Liver (tissue), 9 donors: Measurements from ENCODE around the gene WNT3A. TPM values are rescaled to one million over a fixed set of nuclear protein-coding genes. Genes with fewer than 3 reads are reported as not detected.
A peak's percentile ranks its signal among the peaks of the same experiment; 100 is the strongest.

Experiments
- DNase-seq: peaks from one replicate; pipeline ENCODE4 v3.0.0-alpha.2; 2017; ENCODE audit warnings: low spot score
- H3K27ac ChIP-seq, 2 donors: one replicate each; pipeline ENCODE4 v1.7.0; 2013; ENCODE audit warnings: inconsistent platforms in 2 of 2, low read length in 2 of 2, control low read depth in 1 of 2, low read depth in 1 of 2, mild to moderate bottlenecking in 1 of 2
- H3K27me3 ChIP-seq, 4 donors: one replicate each; pipeline versions ENCODE4 v1.6.1 to v1.7.0; 2013; ENCODE audit warnings: low read length in 3 of 4, inconsistent platforms in 1 of 4, mild to moderate bottlenecking in 1 of 4, moderate library complexity in 1 of 4; ENCODE audit not compliant: control insufficient read depth in 4 of 4, insufficient read depth in 4 of 4
- H3K36me3 ChIP-seq, 4 donors: one replicate each; pipeline versions ENCODE4 v1.6.1 to v1.7.0; 2013; ENCODE audit warnings: low read length in 3 of 4, mild to moderate bottlenecking in 3 of 4, low read depth in 1 of 4, moderate library complexity in 1 of 4; ENCODE audit not compliant: control insufficient read depth in 4 of 4, insufficient read depth in 3 of 4
- H3K4me1 ChIP-seq, 4 donors: one replicate each; pipeline versions ENCODE4 v1.6.1 to v1.7.0; 2013; ENCODE audit warnings: low read length in 3 of 4, mild to moderate bottlenecking in 3 of 4, moderate library complexity in 1 of 4; ENCODE audit not compliant: control insufficient read depth in 4 of 4, insufficient read depth in 4 of 4
- H3K4me3 ChIP-seq, 3 donors: one replicate each; pipeline versions ENCODE4 v1.6.1 to v1.7.0; 2013; ENCODE audit warnings: low read length in 3 of 3, control low read depth in 1 of 3, low read depth in 1 of 3, mild to moderate bottlenecking in 1 of 3
- H3K9ac ChIP-seq, 2 donors: one replicate each; pipeline ENCODE4 v1.7.0; 2013; ENCODE audit warnings: low read length in 2 of 2, mild to moderate bottlenecking in 2 of 2, moderate library complexity in 2 of 2, control low read depth in 1 of 2, low read depth in 1 of 2
- H3K9me3 ChIP-seq, 4 donors: one replicate each; pipeline versions ENCODE4 v1.6.1 to v1.7.0; 2013; ENCODE audit warnings: low read length in 3 of 4; ENCODE audit not compliant: control insufficient read depth in 4 of 4
- ATF3 ChIP-seq: IDR thresholded peaks from 2 replicates; pipeline ENCODE4 v1.6.1; 2016; ENCODE audit warnings: antibody characterized with exemption
- CTCF ChIP-seq: fragments of 150-350 bp; IDR thresholded peaks from 2 replicates; pipeline ENCODE4 v1.5.1; 2017; ENCODE audit warnings: improper control_type of control experiment, low read depth, low read length; ENCODE audit not compliant: missing input control
- EGR1 ChIP-seq, 2 donors: IDR thresholded peaks; 2 replicates each; pipeline ENCODE4 v1.6.1; 2016 to 2018; ENCODE audit warnings: antibody characterized with exemption in 2 of 2, low read depth in 2 of 2
- FOXA1 ChIP-seq: IDR thresholded peaks from 2 replicates; pipeline ENCODE4 v1.6.1; 2016; ENCODE audit warnings: antibody characterized with exemption
- FOXA2 ChIP-seq: IDR thresholded peaks from 2 replicates; pipeline ENCODE4 v1.6.1; 2016; ENCODE audit warnings: antibody characterized with exemption
- GABPA ChIP-seq, 2 donors: IDR thresholded peaks in 1 of 2; conservative IDR thresholded peaks in 1 of 2; 2 replicates each; pipeline ENCODE4 v1.6.1; 2016; ENCODE audit warnings: antibody characterized with exemption in 2 of 2, mild to moderate bottlenecking in 1 of 2, moderate library complexity in 1 of 2
- HNF4A ChIP-seq, 2 donors: conservative IDR thresholded peaks; 2 replicates each; pipeline ENCODE4 v1.6.1; 2016; ENCODE audit warnings: antibody characterized with exemption in 2 of 2, mild to moderate bottlenecking in 2 of 2
- HNF4G ChIP-seq: IDR thresholded peaks from 2 replicates; pipeline ENCODE4 v1.6.1; 2016; ENCODE audit warnings: antibody characterized with exemption
- JUND ChIP-seq, 2 donors: IDR thresholded peaks; 2 replicates each; pipeline ENCODE4 v1.6.1; 2016; ENCODE audit warnings: antibody characterized with exemption in 2 of 2
- MAX ChIP-seq: IDR thresholded peaks from 2 replicates; pipeline ENCODE4 v1.6.1; 2016; ENCODE audit warnings: antibody characterized with exemption
- NR2F2 ChIP-seq: IDR thresholded peaks from 2 replicates; pipeline ENCODE4 v1.6.1; 2016; ENCODE audit warnings: antibody characterized with exemption
- RAD21 ChIP-seq, 2 donors: IDR thresholded peaks; 2 replicates each; pipeline ENCODE4 v1.6.1; 2016; ENCODE audit warnings: antibody characterized with exemption in 2 of 2, mild to moderate bottlenecking in 2 of 2
- REST ChIP-seq: IDR thresholded peaks from 2 replicates; pipeline ENCODE4 v1.6.1; 2016; ENCODE audit warnings: antibody characterized with exemption, mild to moderate bottlenecking
- RXRA ChIP-seq, 2 donors: IDR thresholded peaks; 2 replicates each; pipeline ENCODE4 v1.6.1; 2017 to 2018; ENCODE audit warnings: antibody characterized with exemption in 2 of 2, mild to moderate bottlenecking in 1 of 2
- SP1 ChIP-seq: IDR thresholded peaks from 2 replicates; pipeline ENCODE4 v1.6.1; 2018; ENCODE audit warnings: antibody characterized with exemption, mild to moderate bottlenecking
- TAF1 ChIP-seq: conservative IDR thresholded peaks from 2 replicates; pipeline ENCODE4 v1.6.1; 2016; ENCODE audit warnings: antibody characterized with exemption, mild to moderate bottlenecking
- YY1 ChIP-seq: IDR thresholded peaks from 2 replicates; pipeline ENCODE4 v1.6.1; 2016; ENCODE audit warnings: antibody characterized with exemption, mild to moderate bottlenecking
- ZBTB33 ChIP-seq: IDR thresholded peaks from 2 replicates; pipeline ENCODE4 v1.6.1; 2016; ENCODE audit warnings: antibody characterized with exemption
- WGBS: extraction: QIAGEN DNeasy Blood & Tissue Kit; methylation state at CpG from one replicate; pipeline ENCODE4 v1.1.7; 2013; 5-methylcytosine and 5-hydroxymethylcytosine counted together
- polyA plus RNA-seq, 2 donors: library from polyadenylated mRNA; stranded (reverse) in 1 of 2; unstranded in 1 of 2; fragments of 200-250 nt in 1 of 2; fragments of >200 nt in 1 of 2; fragmentation: Nextera tagmentation in 1 of 2; extraction: Ambion mirVana in 1 of 2; gene quantifications; one replicate each; pipeline versions ENCODE4 v1.2.1 to v1.2.3, GENCODE V29; 2013 to 2015
- total RNA-seq, 2 donors: library from RNA; depleted of rRNA; stranded (reverse); fragments of >200 nt; gene quantifications; one replicate each; pipeline ENCODE4 v1.2.3, GENCODE V29; 2014
- donor health status: healthy.
- donor health status: healthy.
- donor health status: healthy.
- donor health status: healthy.
- donor health status: healthy.

WNT3A gene
- total and polyA plus RNA-seq, 4 donors = not detected

GRCh38 chr1:228081144-228081543 lies 74.3 kb downstream of the WNT3A start:
- Histone ChIP-seq H3K4me1 (peaks cover 18 to 32% (median 28%) of the 10 kb centered on the region in 4 donors), H3K36me3 (no peaks in the 10 kb centered on the region), H3K9ac (peak overlapping the region in 1 of 2 donors; percentile 4), H3K27ac (no peak overlapping the region), H3K9me3 (no peaks in the 10 kb centered on the region), H3K27me3 (no peaks in the 10 kb centered on the region), H3K4me3 (peak overlapping the region in 1 of 3 donors; percentile 96)
- no peak for TF ChIP-seq NR2F2
- TF ChIP-seq CTCF = no peak
- TF ChIP-seq ATF3 = no peak
- TF ChIP-seq EGR1 (IDR thresholded peaks at IDR 0.05; ENCODE audit: low read depth in 2 of 2) = no peak
- TF ChIP-seq REST = no peak
- no peak for TF ChIP-seq ZBTB33
- no peak for TF ChIP-seq YY1
- no peak for TF ChIP-seq FOXA1
- TF ChIP-seq TAF1 = no peak
- TF ChIP-seq MAX = no peak
- TF ChIP-seq HNF4A (conservative IDR thresholded peaks at IDR 0.05) = no peak
- TF ChIP-seq GABPA (IDR thresholded peaks at IDR 0.05 in 1 of 2, conservative IDR thresholded peaks at IDR 0.05 in 1 of 2) = no peak
- TF ChIP-seq RAD21 (IDR thresholded peaks at IDR 0.05) = no peak
- no peak for TF ChIP-seq JUND (IDR thresholded peaks at IDR 0.05)
- no peak for TF ChIP-seq SP1
- no peak for TF ChIP-seq HNF4G
- no peak for TF ChIP-seq RXRA (IDR thresholded peaks at IDR 0.05)
- TF ChIP-seq FOXA2 = no peak
- 81% methylated on average over 7 of the region's 7 CpGs for WGBS
- DNase-seq = no peak
